Measurements from ENCODE around the gene ZNF277. TPM values are rescaled to one million over a fixed set of nuclear protein-coding genes. Genes with fewer than 3 reads are reported as not detected.

The ZNF277 gene
- total RNA-seq, 4 donors from 2014 or later = 17.1 to 38.4 (median 29.5) TPM

- Histone ChIP-seq H3K27me3 (no peaks in the 10 kb centered on the region), H3K36me3 (no peaks in the 10 kb centered on the region), H3K9me3 (no peaks in the 10 kb centered on the region), H3K4me3 (no peak overlapping the region), H3K27ac (no peak overlapping the region), H3K4me1 (no peaks in the 10 kb centered on the region)
- ATAC-seq = no peak
- TF ChIP-seq POLR2A (IDR thresholded peaks at IDR 0.05) = no peak
- 97% methylated on average over 2 of the region's 2 CpGs for WGBS, 2 donors (ENCODE audit: low coverage in 1 of 2)
These were observed 72.5 kb downstream of the ZNF277 start for GRCh38 chr7:112279042-112279441.

- Histone ChIP-seq H3K4me1 (no peaks in the 10 kb centered on the region), H3K27me3 (no peaks in the 10 kb centered on the region), H3K36me3 (no peaks in the 10 kb centered on the region), H3K4me3 (no peak overlapping the region), H3K27ac (no peak overlapping the region), H3K9me3 (no peaks in the 10 kb centered on the region)
- 79 to 83% methylated on average over 2 of the region's 2 CpGs for WGBS, 2 donors (ENCODE audit: low coverage in 1 of 2)
- no peak for TF ChIP-seq POLR2AphosphoS5 (IDR thresholded peaks at IDR 0.05)
- TF ChIP-seq POLR2A (IDR thresholded peaks at IDR 0.05) = no peak
- TF ChIP-seq EP300 (IDR thresholded peaks at IDR 0.05) = no peak
- TF ChIP-seq CTCF (IDR thresholded peaks at IDR 0.05) = no peak
- no peak for ATAC-seq
These were observed 73.8 kb downstream of the ZNF277 start for GRCh38 chr7:112280267-112280666.

GRCh38 chr7:112282476-112283188 lies 76.1 kb downstream of the ZNF277 start:
- no peak overlapping the region for H3K4me3 ChIP-seq
- TF ChIP-seq POLR2AphosphoS5 (IDR thresholded peaks at IDR 0.05) = no peak
- TF ChIP-seq POLR2A (IDR thresholded peaks at IDR 0.05) = no peak
- TF ChIP-seq EP300 (IDR thresholded peaks at IDR 0.05) = no peak
- TF ChIP-seq CTCF (IDR thresholded peaks at IDR 0.05) = no peak
- no peak for ATAC-seq
- H3K27me3 ChIP-seq = no peaks in the 10 kb centered on the region
- H3K36me3 ChIP-seq = peaks cover 0 to under 1% of the 10 kb centered on the region in 2 donors
- no peak overlapping the region for H3K27ac ChIP-seq
- WGBS, 2 donors (ENCODE audit: low coverage in 1 of 2) = 100% methylated on average over 1 of the region's 1 CpG
- H3K4me1 ChIP-seq = no peaks in the 10 kb centered on the region
- no peaks in the 10 kb centered on the region for H3K9me3 ChIP-seq

DNA sequence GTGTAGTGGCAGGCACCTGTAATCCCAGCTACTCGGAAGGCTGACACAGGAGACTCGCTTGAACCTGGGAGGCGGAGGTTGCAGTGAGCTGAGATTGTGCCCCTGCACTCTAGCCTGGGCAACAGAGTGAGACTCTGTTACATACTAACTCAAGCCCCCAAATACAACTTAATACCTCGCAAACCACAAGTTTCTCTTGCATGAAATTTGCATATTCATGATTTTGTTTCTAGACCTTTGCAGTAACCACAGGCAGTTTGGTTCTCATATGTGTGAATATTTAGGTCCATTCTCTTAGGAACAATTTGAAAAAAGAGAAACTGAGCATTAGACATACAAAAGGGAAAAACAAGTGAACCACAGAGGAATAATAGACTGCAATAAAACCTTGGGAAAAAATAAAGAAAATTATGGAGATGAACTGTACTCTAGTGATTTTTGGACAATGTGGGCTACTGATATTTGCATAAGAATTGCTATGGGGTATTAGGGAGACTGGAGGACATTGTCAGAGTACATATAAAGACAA lies 77.0 kb downstream of the ZNF277 start:
- no peak overlapping the region for H3K4me3 ChIP-seq
- 86 to 87% methylated on average over 4 of the region's 4 CpGs for WGBS, 2 donors (ENCODE audit: low coverage in 1 of 2)
- no peak for TF ChIP-seq POLR2A (IDR thresholded peaks at IDR 0.05)
- no peak for TF ChIP-seq CTCF (IDR thresholded peaks at IDR 0.05)
- no peak for TF ChIP-seq POLR2AphosphoS5 (IDR thresholded peaks at IDR 0.05)
- no peak overlapping the region for H3K27ac ChIP-seq
- peaks cover 0 to 9% of the 10 kb centered on the region in 2 donors for H3K36me3 ChIP-seq
- H3K27me3 ChIP-seq = no peaks in the 10 kb centered on the region
- ATAC-seq = no peak
- H3K4me1 ChIP-seq = no peaks in the 10 kb centered on the region
- H3K9me3 ChIP-seq = no peaks in the 10 kb centered on the region

- TF ChIP-seq POLR2A (IDR thresholded peaks at IDR 0.05) = no peak
- TF ChIP-seq POLR2AphosphoS5 (IDR thresholded peaks at IDR 0.05) = no peak
- no peak for TF ChIP-seq CTCF (IDR thresholded peaks at IDR 0.05)
- TF ChIP-seq EP300 (IDR thresholded peaks at IDR 0.05) = no peak
- H3K4me1 ChIP-seq = no peaks in the 10 kb centered on the region
- WGBS, 2 donors (ENCODE audit: low coverage in 1 of 2) = 50 to 52% methylated on average over 2 to 3 of the region's 5 CpGs
- peaks cover 0 to 21% of the 10 kb centered on the region in 2 donors for H3K36me3 ChIP-seq
- no peak for ATAC-seq
- H3K27me3 ChIP-seq = no peaks in the 10 kb centered on the region
- H3K9me3 ChIP-seq = no peaks in the 10 kb centered on the region
- no peak overlapping the region for H3K4me3 ChIP-seq
- H3K27ac ChIP-seq = no peak overlapping the region
These were observed 80.0 kb downstream of the ZNF277 start for GRCh38 chr7:112286250-112287086.
